Measurements from ENCODE around the gene NPFFR1.
A peak's percentile ranks its signal among the peaks of the same experiment; 100 is the strongest.

NPFFR1 gene

GRCh38 chr10:70298393-70298792, 14.6 kb upstream of the NPFFR1 start:
- no peak overlapping the region for H3K27ac ChIP-seq (ENCODE audit: low read depth, low read length)
- DNase-seq = no peak
- H3K79me1 ChIP-seq (ENCODE audit: low read length) = no peaks in the 10 kb centered on the region
- no peak overlapping the region for H3K23ac ChIP-seq (ENCODE audit: low read length)
- no peak overlapping the region for H4K8ac ChIP-seq (ENCODE audit: low read depth, low read length)
- no CpG with 5 or more reads among the region's 5 CpGs for WGBS (ENCODE audit: extremely low coverage, insufficient coverage, insufficient read length)
- H3K36me3 ChIP-seq (ENCODE audit: control insufficient read depth in 1 of 2, insufficient read depth in 2 of 2, low read length in 2 of 2) = no peaks in the 10 kb centered on the region
- no peaks in the 10 kb centered on the region for H3K4me1 ChIP-seq (ENCODE audit: control insufficient read depth in 1 of 2, insufficient read depth in 2 of 2, low read length in 2 of 2)
- H3K4me3 ChIP-seq (ENCODE audit: low read depth, low read length) = no peak overlapping the region
- H2AFZ ChIP-seq (ENCODE audit: insufficient read depth, low read length, poor library complexity) = no peak overlapping the region
- no peak overlapping the region for H4K91ac ChIP-seq (ENCODE audit: low read depth, low read length)
- no peak overlapping the region for H2AK5ac ChIP-seq (ENCODE audit: low read length)
- no peak overlapping the region for H3K4ac ChIP-seq (ENCODE audit: low read depth, low read length)
- H3K27me3 ChIP-seq (ENCODE audit: insufficient read depth, low read length) = no peaks in the 10 kb centered on the region
- peaks cover 1% of the 10 kb centered on the region for H3K9me3 ChIP-seq (ENCODE audit: insufficient read depth, low read depth, low read length)
- H2BK12ac ChIP-seq (ENCODE audit: low read length) = no peak overlapping the region
- no peak overlapping the region for H3K4me2 ChIP-seq (ENCODE audit: low read length)
- H3K9ac ChIP-seq (ENCODE audit: low read length) = no peak overlapping the region
- H3K18ac ChIP-seq (ENCODE audit: low read length) = no peak overlapping the region
- H3K79me2 ChIP-seq (ENCODE audit: control insufficient read depth, insufficient read depth, low read length, poor library complexity) = no peaks in the 10 kb centered on the region
- H3K14ac ChIP-seq (ENCODE audit: low read length) = no peak overlapping the region
- no peak overlapping the region for H4K12ac ChIP-seq (ENCODE audit: low read depth, low read length)
- no peak overlapping the region for H2BK120ac ChIP-seq (ENCODE audit: insufficient read depth, low read length, poor library complexity)
- no peak overlapping the region for H2BK5ac ChIP-seq (ENCODE audit: low read depth, low read length, poor library complexity)

- Histone ChIP-seq H3K4me3 (ENCODE audit: low read depth, low read length) (no peak overlapping the region), H3K18ac (ENCODE audit: low read length) (no peak overlapping the region), H2BK120ac (ENCODE audit: insufficient read depth, low read length, poor library complexity) (no peak overlapping the region), H3K27me3 (ENCODE audit: insufficient read depth, low read length) (no peaks in the 10 kb centered on the region), H3K9me3 (ENCODE audit: insufficient read depth, low read depth, low read length) (peaks cover 1% of the 10 kb centered on the region), H4K8ac (ENCODE audit: low read depth, low read length) (no peak overlapping the region), H4K91ac (ENCODE audit: low read depth, low read length) (no peak overlapping the region), H3K79me1 (ENCODE audit: low read length) (no peaks in the 10 kb centered on the region), H3K79me2 (ENCODE audit: control insufficient read depth, insufficient read depth, low read length, poor library complexity) (no peaks in the 10 kb centered on the region), H3K4me2 (ENCODE audit: low read length) (no peak overlapping the region), H3K9ac (ENCODE audit: low read length) (no peak overlapping the region), H2AFZ (ENCODE audit: insufficient read depth, low read length, poor library complexity) (no peak overlapping the region), H2BK5ac (ENCODE audit: low read depth, low read length, poor library complexity) (no peak overlapping the region), H3K4me1 (ENCODE audit: control insufficient read depth in 1 of 2, insufficient read depth in 2 of 2, low read length in 2 of 2) (no peaks in the 10 kb centered on the region), H4K12ac (ENCODE audit: low read depth, low read length) (no peak overlapping the region), H3K23ac (ENCODE audit: low read length) (no peak overlapping the region), H3K4ac (ENCODE audit: low read depth, low read length) (no peak overlapping the region), H3K14ac (ENCODE audit: low read length) (no peak overlapping the region), H2AK5ac (ENCODE audit: low read length) (no peak overlapping the region), H2BK12ac (ENCODE audit: low read length) (no peak overlapping the region), H3K36me3 (ENCODE audit: control insufficient read depth in 1 of 2, insufficient read depth in 2 of 2, low read length in 2 of 2) (no peaks in the 10 kb centered on the region), H3K27ac (ENCODE audit: low read depth, low read length) (no peak overlapping the region)
- DNase-seq = no peak
- no CpG with 5 or more reads among the region's 5 CpGs for WGBS (ENCODE audit: extremely low coverage, insufficient coverage, insufficient read length)
Observed at GRCh38 chr10:70297224-70297623, 13.4 kb upstream of the NPFFR1 start.

GRCh38 chr10:70296406-70296899, 12.6 kb upstream of the NPFFR1 start:
- H3K14ac ChIP-seq (ENCODE audit: low read length) = no peak overlapping the region
- H3K23ac ChIP-seq (ENCODE audit: low read length) = no peak overlapping the region
- H3K9ac ChIP-seq (ENCODE audit: low read length) = no peak overlapping the region
- H4K8ac ChIP-seq (ENCODE audit: low read depth, low read length) = no peak overlapping the region
- no peak overlapping the region for H2BK5ac ChIP-seq (ENCODE audit: low read depth, low read length, poor library complexity)
- no CpG with 5 or more reads among the region's 12 CpGs for WGBS (ENCODE audit: extremely low coverage, insufficient coverage, insufficient read length)
- H4K12ac ChIP-seq (ENCODE audit: low read depth, low read length) = no peak overlapping the region
- no peak overlapping the region for H2AFZ ChIP-seq (ENCODE audit: insufficient read depth, low read length, poor library complexity)
- no peaks in the 10 kb centered on the region for H3K4me1 ChIP-seq (ENCODE audit: control insufficient read depth in 1 of 2, insufficient read depth in 2 of 2, low read length in 2 of 2)
- H2BK12ac ChIP-seq (ENCODE audit: low read length) = no peak overlapping the region
- H3K79me1 ChIP-seq (ENCODE audit: low read length) = no peaks in the 10 kb centered on the region
- H3K9me3 ChIP-seq (ENCODE audit: insufficient read depth, low read depth, low read length) = peaks cover 1% of the 10 kb centered on the region
- no peak overlapping the region for H3K4ac ChIP-seq (ENCODE audit: low read depth, low read length)
- H3K4me3 ChIP-seq (ENCODE audit: low read depth, low read length) = no peak overlapping the region
- H3K36me3 ChIP-seq (ENCODE audit: control insufficient read depth in 1 of 2, insufficient read depth in 2 of 2, low read length in 2 of 2) = no peaks in the 10 kb centered on the region
- DNase-seq = peak; percentile 11 to 13
- no peak overlapping the region for H2AK5ac ChIP-seq (ENCODE audit: low read length)
- no peaks in the 10 kb centered on the region for H3K27me3 ChIP-seq (ENCODE audit: insufficient read depth, low read length)
- H3K79me2 ChIP-seq (ENCODE audit: control insufficient read depth, insufficient read depth, low read length, poor library complexity) = no peaks in the 10 kb centered on the region
- H2BK120ac ChIP-seq (ENCODE audit: insufficient read depth, low read length, poor library complexity) = no peak overlapping the region
- no peak overlapping the region for H3K27ac ChIP-seq (ENCODE audit: low read depth, low read length)
- no peak overlapping the region for H3K4me2 ChIP-seq (ENCODE audit: low read length)
- no peak overlapping the region for H3K18ac ChIP-seq (ENCODE audit: low read length)
- H4K91ac ChIP-seq (ENCODE audit: low read depth, low read length) = no peak overlapping the region

- H3K4me2 ChIP-seq (ENCODE audit: low read length) = no peak overlapping the region
- no peak overlapping the region for H3K4ac ChIP-seq (ENCODE audit: low read depth, low read length)
- no peak overlapping the region for H2AK5ac ChIP-seq (ENCODE audit: low read length)
- H3K79me1 ChIP-seq (ENCODE audit: low read length) = no peaks in the 10 kb centered on the region
- no peak overlapping the region for H3K4me3 ChIP-seq (ENCODE audit: low read depth, low read length)
- H4K91ac ChIP-seq (ENCODE audit: low read depth, low read length) = no peak overlapping the region
- no peaks in the 10 kb centered on the region for H3K27me3 ChIP-seq (ENCODE audit: insufficient read depth, low read length)
- peaks cover 1% of the 10 kb centered on the region for H3K9me3 ChIP-seq (ENCODE audit: insufficient read depth, low read depth, low read length)
- no peaks in the 10 kb centered on the region for H3K4me1 ChIP-seq (ENCODE audit: control insufficient read depth in 1 of 2, insufficient read depth in 2 of 2, low read length in 2 of 2)
- H3K14ac ChIP-seq (ENCODE audit: low read length) = no peak overlapping the region
- H2BK5ac ChIP-seq (ENCODE audit: low read depth, low read length, poor library complexity) = no peak overlapping the region
- no peak overlapping the region for H3K23ac ChIP-seq (ENCODE audit: low read length)
- H2AFZ ChIP-seq (ENCODE audit: insufficient read depth, low read length, poor library complexity) = no peak overlapping the region
- H3K79me2 ChIP-seq (ENCODE audit: control insufficient read depth, insufficient read depth, low read length, poor library complexity) = no peaks in the 10 kb centered on the region
- no peak overlapping the region for H4K12ac ChIP-seq (ENCODE audit: low read depth, low read length)
- H3K36me3 ChIP-seq (ENCODE audit: control insufficient read depth in 1 of 2, insufficient read depth in 2 of 2, low read length in 2 of 2) = no peaks in the 10 kb centered on the region
- no peak overlapping the region for H4K8ac ChIP-seq (ENCODE audit: low read depth, low read length)
- no peak overlapping the region for H2BK12ac ChIP-seq (ENCODE audit: low read length)
- no CpG with 5 or more reads among the region's 7 CpGs for WGBS (ENCODE audit: extremely low coverage, insufficient coverage, insufficient read length)
- DNase-seq = no peak
- no peak overlapping the region for H3K9ac ChIP-seq (ENCODE audit: low read length)
- no peak overlapping the region for H3K18ac ChIP-seq (ENCODE audit: low read length)
- H3K27ac ChIP-seq (ENCODE audit: low read depth, low read length) = no peak overlapping the region
- no peak overlapping the region for H2BK120ac ChIP-seq (ENCODE audit: insufficient read depth, low read length, poor library complexity)
Observed at GRCh38 chr10:70295926-70296325, 12.1 kb upstream of the NPFFR1 start.
